Vagina (tissue), 2 donors: ENCODE data around the gene RBP5.

Experiments used
- POLR2A ChIP-seq, 2 donors: fragments of 450-650 bp; IDR thresholded peaks; one replicate each; pipeline ENCODE4 v1.6.1; 2017; ENCODE audit warnings: antibody characterized with exemption in 2 of 2, mild to moderate bottlenecking in 2 of 2, moderate library complexity in 2 of 2
- POLR2AphosphoS5 ChIP-seq, 2 donors: sonication (generic); formaldehyde crosslinking; IDR thresholded peaks; one replicate each; pipeline ENCODE4 v1.9.0; 2017; ENCODE audit warnings: antibody characterized with exemption in 2 of 2, mild to moderate bottlenecking in 2 of 2, low read depth in 1 of 2; ENCODE audit not compliant: insufficient read depth in 1 of 2
- TF ChIP-seq, protein P1 (sequence below), 3 experiments: fragments of 450-650 bp in 2 of 3; fragments of 200-600 bp in 1 of 3; sonication (generic) in 1 of 3; IDR thresholded peaks; one replicate each; pipeline ENCODE4 v1.5.1; 2017 to 2019; ENCODE audit warnings: antibody characterized with exemption in 3 of 3, mild to moderate bottlenecking in 2 of 3, moderate library complexity in 2 of 3

DNA sequence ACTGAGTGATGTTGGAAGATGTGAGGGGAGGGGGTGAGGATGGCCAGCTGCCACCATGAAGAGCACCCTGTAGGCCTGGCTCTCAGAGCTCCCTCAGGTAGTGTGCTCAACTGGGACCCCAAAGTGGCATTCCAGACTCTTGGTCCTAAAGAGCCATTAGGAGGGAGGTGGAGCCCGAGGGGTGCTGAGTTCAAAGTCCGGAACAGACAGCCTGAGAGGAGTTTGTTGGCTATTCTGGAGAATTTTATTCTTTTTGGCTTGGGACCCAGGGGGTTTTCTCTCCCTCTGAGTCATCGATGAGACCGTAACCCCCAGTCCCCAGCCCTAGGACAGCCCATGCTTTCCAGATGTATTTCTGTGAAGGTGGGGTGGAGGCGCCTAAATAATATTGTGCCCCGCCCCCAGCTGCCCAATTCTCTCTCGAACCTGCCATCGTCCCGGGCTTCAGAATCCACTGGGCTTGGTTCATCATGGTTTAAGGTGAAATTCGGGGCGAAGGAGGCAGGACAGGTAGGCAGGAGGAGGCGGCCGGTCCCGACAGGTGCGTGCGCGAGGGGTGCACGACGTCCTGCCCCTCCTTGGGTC is 690 bp upstream of the RBP5 start:
- TF ChIP-seq, protein P1, sequence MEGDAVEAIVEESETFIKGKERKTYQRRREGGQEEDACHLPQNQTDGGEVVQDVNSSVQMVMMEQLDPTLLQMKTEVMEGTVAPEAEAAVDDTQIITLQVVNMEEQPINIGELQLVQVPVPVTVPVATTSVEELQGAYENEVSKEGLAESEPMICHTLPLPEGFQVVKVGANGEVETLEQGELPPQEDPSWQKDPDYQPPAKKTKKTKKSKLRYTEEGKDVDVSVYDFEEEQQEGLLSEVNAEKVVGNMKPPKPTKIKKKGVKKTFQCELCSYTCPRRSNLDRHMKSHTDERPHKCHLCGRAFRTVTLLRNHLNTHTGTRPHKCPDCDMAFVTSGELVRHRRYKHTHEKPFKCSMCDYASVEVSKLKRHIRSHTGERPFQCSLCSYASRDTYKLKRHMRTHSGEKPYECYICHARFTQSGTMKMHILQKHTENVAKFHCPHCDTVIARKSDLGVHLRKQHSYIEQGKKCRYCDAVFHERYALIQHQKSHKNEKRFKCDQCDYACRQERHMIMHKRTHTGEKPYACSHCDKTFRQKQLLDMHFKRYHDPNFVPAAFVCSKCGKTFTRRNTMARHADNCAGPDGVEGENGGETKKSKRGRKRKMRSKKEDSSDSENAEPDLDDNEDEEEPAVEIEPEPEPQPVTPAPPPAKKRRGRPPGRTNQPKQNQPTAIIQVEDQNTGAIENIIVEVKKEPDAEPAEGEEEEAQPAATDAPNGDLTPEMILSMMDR (IDR thresholded peaks at IDR 0.05) = no peak
- no peak for TF ChIP-seq POLR2A (IDR thresholded peaks at IDR 0.05)
- no peak for TF ChIP-seq POLR2AphosphoS5 (IDR thresholded peaks at IDR 0.05; ENCODE audit: insufficient read depth in 1 of 2, low read depth in 1 of 2)
